ENCODE data around the gene ZNF124. TPM values are rescaled to one million over a fixed set of nuclear protein-coding genes. Genes with fewer than 3 reads are reported as not detected.
A peak's percentile ranks its signal among the peaks of the same experiment; 100 is the strongest.
"Not testable (repeated sequence)": the region's sequence is repeated elsewhere in the genome, so short reads cannot be mapped to it uniquely, and the experiment has no call there.

ZNF124 gene
- total RNA-seq, 2 experiments from 2014 or later = 28.6 to 29.0 TPM

- H3K27me3 Mint-ChIP-seq; H3K4me3 Mint-ChIP-seq; POLR2A ChIA-PET; DNase-seq; H3K4me1 Mint-ChIP-seq; H3K27ac Mint-ChIP-seq; ATAC-seq (ENCODE audit: low read depth): not testable (repeated sequence)
- H3K9me3 Mint-ChIP-seq = peaks cover 40% of the 10 kb centered on the region
- peaks cover 69% of the 10 kb centered on the region for H3K36me3 Mint-ChIP-seq
Measured at GRCh38 chr1:247147120-247147519, 24.7 kb downstream of the ZNF124 start.

GRCh38 chr1:247146671-247147070 is 25.1 kb downstream of the ZNF124 start:
- Mint-ChIP-seq H3K9me3 (peaks cover 40% of the 10 kb centered on the region), H3K27ac (no peak overlapping the region), H3K27me3 (no peaks in the 10 kb centered on the region), H3K4me1 (no peaks in the 10 kb centered on the region), H3K36me3 (peaks cover 69% of the 10 kb centered on the region), H3K4me3 (no peak overlapping the region)
- no peak for DNase-seq
- POLR2A ChIA-PET = interaction anchor here (0.7 kb wide), 1 partner anchor 66 kb away, joined by 3 read pairs; no protein-coding TSS in a partner anchor
- ATAC-seq (ENCODE audit: low read depth) = no peak

GRCh38 chr1:247145279-247145678 is 26.5 kb downstream of the ZNF124 start:
- H3K9me3 Mint-ChIP-seq = peaks cover 45% of the 10 kb centered on the region
- POLR2A ChIA-PET = no interaction called here
- no peak overlapping the region for H3K4me3 Mint-ChIP-seq
- no peak overlapping the region for H3K27ac Mint-ChIP-seq
- no peak for ATAC-seq (ENCODE audit: low read depth)
- no peaks in the 10 kb centered on the region for H3K4me1 Mint-ChIP-seq
- DNase-seq = no peak
- peaks cover 69% of the 10 kb centered on the region for H3K36me3 Mint-ChIP-seq
- no peaks in the 10 kb centered on the region for H3K27me3 Mint-ChIP-seq

DNA sequence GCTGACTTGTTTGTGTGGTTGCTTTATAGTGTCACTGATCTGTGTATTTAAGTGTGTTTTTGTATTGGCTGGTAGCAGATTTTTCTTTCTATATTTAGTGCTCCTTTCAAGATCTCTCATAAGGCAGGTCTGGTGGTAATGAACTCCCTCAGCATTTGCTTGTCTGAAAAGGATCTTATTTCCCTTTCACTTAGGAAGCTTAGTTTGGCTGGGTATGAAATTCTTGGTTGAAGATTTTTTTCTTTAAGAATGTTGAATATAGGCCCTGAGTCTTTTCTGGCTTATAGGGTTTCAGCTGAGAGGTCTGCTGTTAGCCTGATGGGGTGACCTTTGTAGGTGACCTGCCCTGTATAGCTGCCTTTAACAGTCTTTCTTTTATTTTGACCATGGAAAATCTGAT is 32.3 kb downstream of the ZNF124 start:
- peaks cover 57% of the 10 kb centered on the region for H3K36me3 Mint-ChIP-seq
- POLR2A ChIA-PET; DNase-seq; ATAC-seq (ENCODE audit: low read depth); H3K27me3 Mint-ChIP-seq; H3K27ac Mint-ChIP-seq; H3K4me3 Mint-ChIP-seq; H3K4me1 Mint-ChIP-seq: not testable (repeated sequence)
- peaks cover 56% of the 10 kb centered on the region for H3K9me3 Mint-ChIP-seq

- Mint-ChIP-seq H3K4me1 (peaks cover 6% of the 10 kb centered on the region), H3K27ac (no peak overlapping the region), H3K36me3 (peaks cover 55% of the 10 kb centered on the region), H3K27me3 (no peaks in the 10 kb centered on the region), H3K4me3 (no peak overlapping the region), H3K9me3 (peaks cover 33% of the 10 kb centered on the region)
- ATAC-seq (ENCODE audit: low read depth) (no peak), DNase-seq (no peak)
- POLR2A ChIA-PET = no interaction called here
Measured at GRCh38 chr1:247131236-247131635, 40.6 kb downstream of the ZNF124 start.

DNA sequence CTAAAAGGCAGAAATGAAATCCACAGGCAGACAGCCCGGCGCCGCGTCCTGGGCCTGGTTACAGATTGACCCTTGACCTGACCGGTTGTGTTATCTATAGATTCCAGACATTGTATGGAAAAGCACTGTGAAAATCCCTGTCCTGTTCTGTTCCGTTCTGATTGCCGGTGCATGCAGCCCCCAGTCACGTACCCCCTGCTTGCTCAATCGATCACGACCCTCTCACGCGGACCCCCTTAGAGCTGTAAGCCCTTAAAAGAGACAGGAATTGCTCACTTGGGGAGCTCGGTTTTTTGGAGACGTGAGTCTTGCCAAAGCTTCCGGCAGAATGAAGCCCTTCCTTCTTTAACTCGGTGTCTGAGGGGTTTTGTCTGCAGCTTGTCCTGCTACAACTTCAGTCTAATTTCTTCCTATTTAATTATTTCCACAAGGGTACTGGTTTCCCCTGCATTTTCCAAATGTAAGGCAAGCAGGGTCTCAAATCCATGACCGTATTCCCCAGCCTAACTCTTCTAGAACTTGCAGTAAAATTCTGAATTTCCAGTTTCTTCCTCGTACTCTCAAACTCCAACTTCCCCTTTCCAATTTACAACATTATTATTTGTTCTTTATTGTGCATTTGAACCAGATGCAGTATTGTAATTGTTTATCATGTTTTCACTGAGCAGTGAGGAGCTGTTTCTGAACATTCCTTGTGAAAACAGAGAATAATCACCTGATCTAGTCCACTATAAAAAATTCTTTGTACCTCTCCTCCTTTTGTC is 44.1 kb downstream of the ZNF124 start:
- DNase-seq; H3K27me3 Mint-ChIP-seq; H3K4me1 Mint-ChIP-seq; ATAC-seq (ENCODE audit: low read depth): not testable (repeated sequence)
- Mint-ChIP-seq H3K36me3 (peaks cover 34% of the 10 kb centered on the region), H3K9me3 (peaks cover 16% of the 10 kb centered on the region), H3K4me3 (peak overlapping the region; percentile 96), H3K27ac (peak overlapping the region; percentile 88)
- POLR2A ChIA-PET = interaction anchor here (1.3 kb wide), 1 partner anchor 41 kb away, joined by 6 read pairs; no protein-coding TSS in a partner anchor

- POLR2A ChIA-PET, DNase-seq, H3K27ac Mint-ChIP-seq, H3K4me3 Mint-ChIP-seq, H3K27me3 Mint-ChIP-seq, H3K4me1 Mint-ChIP-seq: not testable (repeated sequence)
- H3K36me3 Mint-ChIP-seq = peaks cover 23% of the 10 kb centered on the region
- peak; percentile 78 for ATAC-seq (ENCODE audit: low read depth)
- peaks cover 13% of the 10 kb centered on the region for H3K9me3 Mint-ChIP-seq
Measured at GRCh38 chr1:247126601-247127000, 45.2 kb downstream of the ZNF124 start.

DNA sequence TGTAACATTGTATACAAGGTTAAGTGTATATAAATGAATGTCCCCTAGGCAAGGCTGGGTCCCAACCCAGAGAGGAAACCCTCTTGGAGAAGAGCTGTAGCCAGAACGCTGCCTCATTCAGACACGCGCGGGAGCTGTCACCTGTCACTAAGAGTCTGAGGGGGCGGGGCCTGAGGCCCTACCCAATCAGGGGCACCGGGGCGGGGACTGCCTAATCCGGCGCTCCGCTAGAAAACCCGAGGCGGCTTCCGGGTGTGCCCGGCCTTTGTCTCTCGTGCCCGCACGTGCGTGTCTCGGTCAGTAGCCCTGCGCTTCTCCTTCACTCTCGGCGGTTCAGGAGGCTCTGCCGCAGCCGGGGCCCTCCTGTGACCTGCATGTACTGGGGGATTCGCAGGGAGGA is 45.7 kb downstream of the ZNF124 start:
- H3K27me3 Mint-ChIP-seq, DNase-seq, H3K4me1 Mint-ChIP-seq, POLR2A ChIA-PET, H3K27ac Mint-ChIP-seq, H3K4me3 Mint-ChIP-seq: not testable (repeated sequence)
- peaks cover 20% of the 10 kb centered on the region for H3K36me3 Mint-ChIP-seq
- H3K9me3 Mint-ChIP-seq = peaks cover 13% of the 10 kb centered on the region
- peak; percentile 98 for ATAC-seq (ENCODE audit: low read depth)

- no peak for ATAC-seq (ENCODE audit: low read depth)
- Mint-ChIP-seq H3K27ac (no peak overlapping the region), H3K4me3 (no peak overlapping the region), H3K27me3 (no peaks in the 10 kb centered on the region), H3K36me3 (no peaks in the 10 kb centered on the region), H3K9me3 (peaks cover 8% of the 10 kb centered on the region), H3K4me1 (no peaks in the 10 kb centered on the region)
- no peak for DNase-seq
- POLR2A ChIA-PET = no interaction called here
Measured at GRCh38 chr1:247121382-247121781, 50.4 kb downstream of the ZNF124 start.

GRCh38 chr1:247120408-247120668 is 51.5 kb downstream of the ZNF124 start:
- H3K27me3 Mint-ChIP-seq; DNase-seq; H3K36me3 Mint-ChIP-seq; H3K4me3 Mint-ChIP-seq; POLR2A ChIA-PET; H3K9me3 Mint-ChIP-seq; ATAC-seq (ENCODE audit: low read depth); H3K27ac Mint-ChIP-seq; H3K4me1 Mint-ChIP-seq: not testable (repeated sequence)

DNA sequence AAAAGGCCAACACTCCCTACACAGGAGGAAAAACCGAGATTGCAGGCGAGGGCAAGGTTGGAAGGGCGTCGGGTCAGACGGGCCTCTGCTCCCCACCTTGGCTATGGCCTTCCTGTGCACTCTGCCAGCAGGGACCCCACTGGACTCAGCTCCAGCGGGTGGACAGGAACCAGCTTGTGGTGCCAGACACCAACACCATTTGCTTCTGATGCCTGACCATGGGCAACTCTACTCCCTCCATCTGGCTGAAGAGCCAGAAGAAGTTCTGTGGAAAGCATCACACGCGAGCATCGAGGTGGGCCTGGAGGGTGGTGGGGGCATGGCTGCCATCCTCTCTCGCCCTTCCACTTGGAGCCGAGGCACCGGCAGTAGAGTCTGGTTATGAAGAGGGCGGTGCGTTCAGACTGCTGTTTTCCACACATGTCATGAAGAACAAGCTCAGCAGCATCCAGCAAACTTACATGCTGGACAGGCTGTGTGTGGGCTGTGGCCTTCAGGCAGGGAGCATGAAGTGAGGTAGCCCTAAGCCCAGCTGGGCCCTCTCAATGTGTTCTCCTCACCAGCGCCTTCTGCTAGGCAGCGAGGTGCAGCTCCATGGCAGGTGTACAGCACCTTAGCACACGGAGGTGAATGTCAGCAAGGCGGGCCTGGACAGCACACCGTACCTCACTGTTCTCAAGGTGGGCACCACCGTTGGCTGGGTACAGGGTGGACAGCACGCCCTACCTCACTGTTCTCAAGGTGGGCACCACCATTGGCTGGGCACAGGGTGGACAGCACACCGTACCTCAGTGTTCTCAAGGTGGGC is 52.0 kb downstream of the ZNF124 start:
- no peak for DNase-seq
- POLR2A ChIA-PET = no interaction called here

GRCh38 chr1:247118946-247119446 is 52.8 kb downstream of the ZNF124 start:
- H3K4me1 Mint-ChIP-seq = no peaks in the 10 kb centered on the region
- no peak overlapping the region for H3K4me3 Mint-ChIP-seq
- ATAC-seq (ENCODE audit: low read depth) = peak; percentile 19
- no peaks in the 10 kb centered on the region for H3K36me3 Mint-ChIP-seq
- DNase-seq = no peak
- POLR2A ChIA-PET = no interaction called here
- H3K27me3 Mint-ChIP-seq = peaks cover 2% of the 10 kb centered on the region
- H3K9me3 Mint-ChIP-seq = peaks cover 7% of the 10 kb centered on the region
- H3K27ac Mint-ChIP-seq = no peak overlapping the region

More for the DNA sequence above, 52.0 kb downstream of the ZNF124 start:
- no peaks in the 10 kb centered on the region for H3K36me3 Mint-ChIP-seq
- no peak overlapping the region for H3K27ac Mint-ChIP-seq
- peak; percentile 21 for ATAC-seq (ENCODE audit: low read depth)
- no peaks in the 10 kb centered on the region for H3K27me3 Mint-ChIP-seq
- H3K4me1 Mint-ChIP-seq = no peaks in the 10 kb centered on the region
- H3K4me3 Mint-ChIP-seq = no peak overlapping the region
- H3K9me3 Mint-ChIP-seq = peaks cover 10% of the 10 kb centered on the region

GRCh38 chr1:247115545-247115944 is 56.3 kb downstream of the ZNF124 start:
- POLR2A ChIA-PET = no interaction called here
- H3K27me3 Mint-ChIP-seq = peaks cover 20% of the 10 kb centered on the region

DNA sequence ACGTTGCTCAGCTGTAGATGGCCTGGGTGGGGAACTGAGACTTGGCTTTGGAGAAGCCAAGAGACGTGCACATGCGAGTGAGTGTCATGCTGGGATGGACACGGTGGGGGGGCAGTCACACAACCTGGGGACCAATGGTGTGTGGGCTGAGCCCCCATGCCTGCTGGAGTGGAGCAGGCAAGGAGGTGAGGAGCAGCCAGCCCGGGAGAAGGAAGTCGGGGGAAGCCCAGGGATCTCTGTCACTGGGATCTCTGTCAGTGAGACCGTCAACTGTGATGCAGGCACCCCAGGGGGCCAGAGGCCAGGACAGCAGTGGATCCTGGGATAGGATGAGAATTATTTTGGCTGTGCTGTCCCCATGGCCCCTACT is 56.7 kb downstream of the ZNF124 start:
- peaks cover 3% of the 10 kb centered on the region for H3K4me1 Mint-ChIP-seq
- H3K27ac Mint-ChIP-seq = no peak overlapping the region
- H3K36me3 Mint-ChIP-seq = no peaks in the 10 kb centered on the region
- no peak for ATAC-seq (ENCODE audit: low read depth)
- H3K9me3 Mint-ChIP-seq = peaks cover 3% of the 10 kb centered on the region
- DNase-seq = no peak
- H3K27me3 Mint-ChIP-seq = peaks cover 22% of the 10 kb centered on the region
- H3K4me3 Mint-ChIP-seq = no peak overlapping the region
- POLR2A ChIA-PET = no interaction called here

More at GRCh38 chr1:247115545-247115944, 56.3 kb downstream of the ZNF124 start:
- Mint-ChIP-seq H3K36me3 (no peaks in the 10 kb centered on the region), H3K4me1 (peaks cover 3% of the 10 kb centered on the region), H3K27ac (no peak overlapping the region), H3K9me3 (peaks cover 3% of the 10 kb centered on the region), H3K4me3 (no peak overlapping the region)
- ATAC-seq (ENCODE audit: low read depth) = no peak
- no peak for DNase-seq
